ENCODE measurements around the gene RAP1GDS1. TPM values are rescaled to one million over a fixed set of nuclear protein-coding genes. Genes with fewer than 3 reads are reported as not detected.

RAP1GDS1 gene, protein sequence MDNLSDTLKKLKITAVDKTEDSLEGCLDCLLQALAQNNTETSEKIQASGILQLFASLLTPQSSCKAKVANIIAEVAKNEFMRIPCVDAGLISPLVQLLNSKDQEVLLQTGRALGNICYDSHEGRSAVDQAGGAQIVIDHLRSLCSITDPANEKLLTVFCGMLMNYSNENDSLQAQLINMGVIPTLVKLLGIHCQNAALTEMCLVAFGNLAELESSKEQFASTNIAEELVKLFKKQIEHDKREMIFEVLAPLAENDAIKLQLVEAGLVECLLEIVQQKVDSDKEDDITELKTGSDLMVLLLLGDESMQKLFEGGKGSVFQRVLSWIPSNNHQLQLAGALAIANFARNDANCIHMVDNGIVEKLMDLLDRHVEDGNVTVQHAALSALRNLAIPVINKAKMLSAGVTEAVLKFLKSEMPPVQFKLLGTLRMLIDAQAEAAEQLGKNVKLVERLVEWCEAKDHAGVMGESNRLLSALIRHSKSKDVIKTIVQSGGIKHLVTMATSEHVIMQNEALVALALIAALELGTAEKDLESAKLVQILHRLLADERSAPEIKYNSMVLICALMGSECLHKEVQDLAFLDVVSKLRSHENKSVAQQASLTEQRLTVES
- total RNA-seq: 10 to 100 TPM; 41.4 to 50.5 TPM

GRCh38 chr4:98260579-98261404 is at the start of gene RAP1GDS1:
Gene RAP1GDS1 (plus strand): TSS chr4:98261384. CDS start chr4:98261566, 182 bp downstream.
- CTCF ChIA-PET: interaction anchor here (0.5 to 1.5 kb wide), 7 partner anchors 9 to 818 kb away, joined by 3 to 6 read pairs (median 3); partner anchors contain the start of genes METAP1 and STPG2
- no peaks in the 10 kb centered on the region for H3K27me3 Mint-ChIP-seq
- H3K9me3 Mint-ChIP-seq (ENCODE audit: low read depth): peaks cover 1% of the 10 kb centered on the region
- H3K36me3 Mint-ChIP-seq (ENCODE audit: low read depth): peaks cover 8% of the 10 kb centered on the region
- H3K27ac Mint-ChIP-seq: peak within 1 kb of the TSS; percentile 95
- ATAC-seq (peak; percentile 89), DNase-seq (peak; percentile 97)
- POLR2A ChIA-PET: interaction anchor here (0.6 to 0.8 kb wide), 2 partner anchors 46 to 186 kb away, joined by 3 read pairs; no protein-coding TSS in a partner anchor
- H3K4me3 Mint-ChIP-seq: peak within 1 kb of the TSS; percentile 91
- H3K4me1 Mint-ChIP-seq: peaks cover 49% of the 10 kb centered on the region
- intact Hi-C loops (cut with DNase I, micrococcal nuclease): loop anchor here (1.0 to 10.0 kb wide), 17 partner anchors 28 to 1687 kb away; partner anchors contain the start of genes METAP1 (in 2 of the 2), STPG2 (in 2 of the 2), ADH5 (in 1 of the 2) and DNAJB14 (in 1 of the 2)

DNA sequence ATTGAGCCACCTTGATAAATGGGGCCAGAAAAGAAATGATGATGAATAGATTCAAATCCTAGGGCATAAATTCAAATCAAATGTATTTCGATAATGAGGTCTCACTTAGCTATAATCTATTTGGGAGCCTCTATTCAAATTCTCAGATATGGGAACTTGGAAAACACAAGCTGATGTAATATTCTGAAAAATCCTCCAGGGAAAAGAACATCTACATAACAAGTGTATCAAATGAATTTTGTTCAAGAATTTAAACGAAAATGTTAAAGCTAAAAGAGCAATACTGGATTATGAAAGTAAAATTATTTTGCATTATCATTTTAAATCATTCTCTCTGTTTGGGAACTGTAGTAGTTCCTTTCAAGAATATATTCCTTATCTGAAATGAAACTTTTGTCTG is 38.9 kb upstream of the RAP1GDS1 start:
- ATAC-seq: no peak
- Mint-ChIP-seq H3K27me3 (no peaks in the 10 kb centered on the region), H3K36me3 (ENCODE audit: low read depth) (no peaks in the 10 kb centered on the region), H3K27ac (no peak overlapping the region), H3K9me3 (ENCODE audit: low read depth) (no peaks in the 10 kb centered on the region), H3K4me1 (no peaks in the 10 kb centered on the region), H3K4me3 (no peak overlapping the region)
- intact Hi-C loops (cut with DNase I, micrococcal nuclease): no loop called here
- ChIA-PET POLR2A (no interaction called here), CTCF (interaction anchor here (0.9 kb wide), 1 partner anchor 10 kb away, joined by 3 read pairs; no protein-coding TSS in a partner anchor)
- DNase-seq: no peak

GRCh38 chr4:98226396-98226795 is 34.8 kb upstream of the RAP1GDS1 start:
- intact Hi-C loops (cut with DNase I, micrococcal nuclease): no loop called here
- POLR2A ChIA-PET: no interaction called here

GRCh38 chr4:98230961-98231360 is 30.2 kb upstream of the RAP1GDS1 start:
- Mint-ChIP-seq H3K27me3 (no peaks in the 10 kb centered on the region), H3K4me3 (no peak overlapping the region), H3K4me1 (no peaks in the 10 kb centered on the region), H3K36me3 (ENCODE audit: low read depth) (no peaks in the 10 kb centered on the region), H3K27ac (no peak overlapping the region), H3K9me3 (ENCODE audit: low read depth) (no peaks in the 10 kb centered on the region)
- ChIA-PET POLR2A (no interaction called here), CTCF (no interaction called here)
- no peak for ATAC-seq
- intact Hi-C loops (cut with DNase I, micrococcal nuclease): no loop called here
- no peak for DNase-seq

More at GRCh38 chr4:98226396-98226795, 34.8 kb upstream of the RAP1GDS1 start:
- Mint-ChIP-seq H3K4me1 (no peaks in the 10 kb centered on the region), H3K27ac (no peak overlapping the region), H3K9me3 (ENCODE audit: low read depth) (no peaks in the 10 kb centered on the region), H3K4me3 (no peak overlapping the region), H3K27me3 (no peaks in the 10 kb centered on the region), H3K36me3 (ENCODE audit: low read depth) (no peaks in the 10 kb centered on the region)
- CTCF ChIA-PET: no interaction called here
- no peak for DNase-seq
- no peak for ATAC-seq

- no peak overlapping the region for H3K4me3 Mint-ChIP-seq
- H3K27ac Mint-ChIP-seq: no peak overlapping the region
- ChIA-PET POLR2A (no interaction called here), CTCF (no interaction called here)
- no peaks in the 10 kb centered on the region for H3K9me3 Mint-ChIP-seq (ENCODE audit: low read depth)
- DNase-seq (no peak), ATAC-seq (no peak)
- H3K36me3 Mint-ChIP-seq (ENCODE audit: low read depth): no peaks in the 10 kb centered on the region
- H3K27me3 Mint-ChIP-seq: no peaks in the 10 kb centered on the region
- intact Hi-C loops (cut with DNase I, micrococcal nuclease): no loop called here
- H3K4me1 Mint-ChIP-seq: no peaks in the 10 kb centered on the region
These were observed 29.0 kb upstream of the RAP1GDS1 start for GRCh38 chr4:98232202-98232601.

GRCh38 chr4:98237204-98237603 is 24.0 kb upstream of the RAP1GDS1 start:
- DNase-seq (no peak), ATAC-seq (no peak)
- intact Hi-C loops (cut with DNase I, micrococcal nuclease): no loop called here
- Mint-ChIP-seq H3K4me1 (no peaks in the 10 kb centered on the region), H3K27ac (no peak overlapping the region), H3K9me3 (ENCODE audit: low read depth) (no peaks in the 10 kb centered on the region), H3K4me3 (no peak overlapping the region), H3K36me3 (ENCODE audit: low read depth) (no peaks in the 10 kb centered on the region), H3K27me3 (peaks cover 2% of the 10 kb centered on the region)
- CTCF ChIA-PET: interaction anchor here (0.6 kb wide), 1 partner anchor 1169 kb away, joined by 3 read pairs; no protein-coding TSS in a partner anchor
- POLR2A ChIA-PET: no interaction called here

- ChIA-PET POLR2A (no interaction called here), CTCF (no interaction called here)
- DNase-seq: no peak
- H3K4me1 Mint-ChIP-seq: no peaks in the 10 kb centered on the region
- no peak overlapping the region for H3K27ac Mint-ChIP-seq
- H3K9me3 Mint-ChIP-seq (ENCODE audit: low read depth): no peaks in the 10 kb centered on the region
- no peak overlapping the region for H3K4me3 Mint-ChIP-seq
- no peaks in the 10 kb centered on the region for H3K36me3 Mint-ChIP-seq (ENCODE audit: low read depth)
- H3K27me3 Mint-ChIP-seq: peaks cover 10% of the 10 kb centered on the region
- intact Hi-C loops (cut with DNase I, micrococcal nuclease): no loop called here
- no peak for ATAC-seq
These were observed 19.1 kb upstream of the RAP1GDS1 start for GRCh38 chr4:98242063-98242462.

GRCh38 chr4:98242538-98242937 is 18.6 kb upstream of the RAP1GDS1 start:
- ChIA-PET POLR2A (no interaction called here), CTCF (no interaction called here)
- Mint-ChIP-seq H3K36me3 (ENCODE audit: low read depth) (no peaks in the 10 kb centered on the region), H3K4me3 (no peak overlapping the region), H3K9me3 (ENCODE audit: low read depth) (no peaks in the 10 kb centered on the region), H3K27me3 (peaks cover 10% of the 10 kb centered on the region), H3K27ac (no peak overlapping the region), H3K4me1 (no peaks in the 10 kb centered on the region)
- intact Hi-C loops (cut with DNase I, micrococcal nuclease): no loop called here
- ATAC-seq: no peak
- no peak for DNase-seq

DNA sequence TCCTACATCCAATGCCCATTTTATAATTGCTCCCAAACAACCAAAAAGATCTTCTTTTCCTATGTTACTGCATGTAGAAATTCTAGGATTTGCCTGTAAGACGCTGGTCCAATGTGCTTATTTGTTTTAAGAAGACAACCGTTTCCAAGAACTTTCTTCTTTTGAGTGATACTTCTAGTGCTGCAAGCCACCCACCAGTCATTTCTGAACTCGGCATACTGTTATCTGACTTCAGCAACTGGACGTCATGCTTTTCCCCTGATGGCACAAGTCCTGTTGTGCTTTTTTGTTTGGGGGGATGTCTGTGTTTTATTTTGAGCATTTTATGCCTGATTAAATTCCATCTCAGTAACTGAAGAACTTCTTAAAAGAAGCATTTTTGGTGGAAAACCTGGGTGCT is 16.0 kb upstream of the RAP1GDS1 start:
- no peak overlapping the region for H3K27ac Mint-ChIP-seq
- peaks cover 2% of the 10 kb centered on the region for H3K9me3 Mint-ChIP-seq (ENCODE audit: low read depth)
- no peak overlapping the region for H3K4me3 Mint-ChIP-seq
- ATAC-seq (no peak), DNase-seq (no peak)
- ChIA-PET CTCF (interaction anchor here (0.7 kb wide), 1 partner anchor 118 kb away, joined by 3 read pairs; no protein-coding TSS in a partner anchor), POLR2A (no interaction called here)
- intact Hi-C loops (cut with DNase I, micrococcal nuclease): no loop called here
- no peaks in the 10 kb centered on the region for H3K36me3 Mint-ChIP-seq (ENCODE audit: low read depth)
- peaks cover 18% of the 10 kb centered on the region for H3K4me1 Mint-ChIP-seq
- peaks cover 10% of the 10 kb centered on the region for H3K27me3 Mint-ChIP-seq

DNA sequence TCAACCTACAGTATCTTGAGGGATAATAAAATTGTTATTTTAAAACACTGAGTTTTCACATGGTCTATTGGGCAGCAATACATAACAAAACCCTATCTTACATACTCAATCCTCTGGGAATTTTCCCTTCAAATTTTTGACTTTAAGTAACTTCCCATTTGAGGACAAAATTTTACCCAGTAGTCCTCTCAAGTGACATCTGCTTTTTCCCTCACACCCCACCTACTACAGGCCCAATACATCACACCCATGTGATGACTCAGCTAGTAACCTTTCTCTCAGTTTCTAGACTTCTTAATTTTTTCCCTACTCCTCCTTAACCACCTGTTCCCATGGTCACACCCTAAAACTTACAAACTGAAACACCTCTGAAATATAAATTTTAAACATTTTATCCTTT is 12.2 kb upstream of the RAP1GDS1 start:
- ATAC-seq: peak; percentile 93
- H3K4me1 Mint-ChIP-seq: peaks cover 18% of the 10 kb centered on the region
- POLR2A ChIA-PET: no interaction called here
- CTCF ChIA-PET: interaction anchor here (1.1 kb wide), 1 partner anchor 747 kb away, joined by 3 read pairs; the partner anchor contains the start of gene METAP1
- intact Hi-C loops (cut with DNase I, micrococcal nuclease): no loop called here
- no peak overlapping the region for H3K4me3 Mint-ChIP-seq
- no peaks in the 10 kb centered on the region for H3K36me3 Mint-ChIP-seq (ENCODE audit: low read depth)
- no peak overlapping the region for H3K27ac Mint-ChIP-seq
- DNase-seq: peak; percentile 22
- peaks cover 2% of the 10 kb centered on the region for H3K9me3 Mint-ChIP-seq (ENCODE audit: low read depth)
- peaks cover 6% of the 10 kb centered on the region for H3K27me3 Mint-ChIP-seq

- Mint-ChIP-seq H3K27me3 (peaks cover 1% of the 10 kb centered on the region), H3K36me3 (ENCODE audit: low read depth) (no peaks in the 10 kb centered on the region), H3K4me3 (no peak overlapping the region), H3K9me3 (ENCODE audit: low read depth) (peaks cover 2% of the 10 kb centered on the region), H3K27ac (no peak overlapping the region), H3K4me1 (peaks cover 18% of the 10 kb centered on the region)
- intact Hi-C loops (cut with DNase I, micrococcal nuclease): no loop called here
- ChIA-PET CTCF (no interaction called here), POLR2A (no interaction called here)
- no peak for ATAC-seq
- no peak for DNase-seq
These were observed 11.4 kb upstream of the RAP1GDS1 start for GRCh38 chr4:98249831-98250230.
